NCI-H2081 treated with DMSO at 0.1 percent for 48 hours (cell line): ENCODE results near the gene VTI1A.
"Not testable (repeated sequence)": the region's sequence is repeated elsewhere in the genome, so short reads cannot be mapped to it uniquely, and the experiment has no call there.

ENCODE experiments used
- DNase-seq: peaks from one replicate; lab custom pipeline; 2025; lab: John Stamatoyannopoulos, UW

The VTI1A gene

DNA sequence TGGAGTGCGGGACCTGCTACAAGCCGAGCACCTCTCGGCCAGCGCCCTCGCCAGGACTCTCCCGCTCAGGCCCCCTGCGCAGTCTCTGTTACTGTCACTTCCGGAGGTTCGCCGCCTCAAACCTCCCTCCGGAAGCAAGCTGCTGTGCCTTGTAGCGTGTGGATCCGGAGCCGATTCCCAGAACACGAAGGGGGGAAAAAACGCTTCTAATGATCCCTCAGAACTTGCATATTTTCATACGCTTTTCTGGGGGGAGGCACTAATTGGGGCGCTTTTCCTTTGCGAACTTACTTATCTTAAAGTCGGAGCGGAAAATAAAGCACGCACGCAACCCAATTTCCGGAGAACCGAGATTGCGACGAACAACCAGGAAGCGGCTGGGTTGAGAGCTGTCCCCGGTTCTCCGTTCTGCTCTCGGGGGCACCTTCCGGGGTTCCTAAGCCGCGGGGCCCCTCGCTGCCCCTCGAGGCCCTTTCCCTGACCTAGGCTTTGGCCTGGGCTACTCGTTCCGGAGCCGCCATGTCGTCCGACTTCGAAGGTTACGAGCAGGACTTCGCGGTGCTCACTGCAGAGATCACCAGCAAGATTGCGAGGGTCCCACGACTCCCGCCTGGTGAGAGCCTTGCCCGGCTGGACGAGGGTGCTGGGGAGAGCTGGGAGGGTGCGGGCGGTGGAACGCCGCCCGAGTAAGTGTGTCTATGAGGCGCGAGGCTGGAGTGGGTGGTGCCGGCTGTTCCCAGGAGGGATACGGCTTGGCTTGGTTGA is at the start of gene VTI1A, which contains the start of gene ZDHHC6:
Gene VTI1A, plus strand, starts transcription at position 361 of the 765 bp plus-strand sequence. Its CDS starts 159 bp downstream, at position 520.
Gene ZDHHC6, minus strand, starts transcription at position 60 of the 765 bp plus-strand sequence. CDS start 1,478 bp downstream, outside the sequence.
- DNase-seq: peak; percentile 16

DNA sequence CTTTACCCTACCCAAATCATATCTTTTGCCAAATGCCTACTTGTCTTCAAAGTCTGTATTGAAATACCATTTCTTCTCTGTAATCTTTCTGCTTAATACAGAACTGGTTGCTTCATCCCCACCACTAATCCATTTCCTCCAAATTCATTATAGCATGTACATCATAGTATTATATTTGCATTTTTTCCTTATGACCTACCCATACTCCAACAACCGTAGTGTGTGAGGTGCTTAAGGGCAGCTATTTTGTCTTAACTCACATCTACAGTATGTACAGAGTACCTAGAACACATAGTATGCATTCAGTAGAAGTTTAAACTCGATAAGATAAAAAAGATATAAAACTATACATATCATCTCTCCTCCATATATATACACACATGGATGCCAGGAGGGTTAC is 49.4 kb upstream of the VTI1A start:
- DNase-seq: no peak

DNA sequence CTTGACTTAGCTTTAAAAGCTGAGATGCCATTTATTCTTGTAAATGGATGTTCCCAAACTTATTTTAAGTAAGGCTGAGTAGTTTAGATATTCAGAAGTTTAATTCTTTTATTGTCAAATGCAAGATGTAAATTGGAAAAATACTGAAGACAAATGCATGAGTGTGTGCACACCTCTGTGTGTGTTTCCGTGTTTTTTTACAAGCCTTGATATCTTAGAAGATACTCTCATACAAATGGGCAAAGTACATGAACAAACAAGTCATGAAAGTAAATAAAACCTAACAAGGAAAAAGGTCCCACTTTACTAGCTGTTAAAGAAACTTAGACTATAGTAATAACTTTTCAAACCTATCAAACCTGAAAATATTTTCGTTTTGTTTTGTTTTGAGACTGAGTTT is 44.1 kb upstream of the VTI1A start:
- no peak for DNase-seq

DNA sequence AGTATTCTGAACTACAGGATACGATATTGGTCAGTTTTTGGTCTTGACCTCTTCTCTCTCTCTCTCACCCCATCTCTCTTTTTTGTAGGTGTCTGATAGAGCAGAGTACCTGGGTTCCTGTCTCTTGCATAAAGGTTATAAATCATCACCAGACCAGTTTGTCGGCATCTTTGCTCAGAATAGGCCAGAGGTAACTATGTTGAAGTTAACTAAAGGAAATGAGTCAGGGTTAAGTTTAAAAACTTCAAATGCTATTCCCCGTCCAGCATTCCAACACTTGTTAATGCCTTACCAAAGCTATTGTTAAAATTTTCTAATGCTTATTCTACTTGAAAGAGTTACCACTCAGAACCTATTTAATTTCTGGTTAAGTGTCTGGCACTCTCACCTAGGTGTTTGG is 42.4 kb upstream of the VTI1A start:
- DNase-seq: no peak

DNA sequence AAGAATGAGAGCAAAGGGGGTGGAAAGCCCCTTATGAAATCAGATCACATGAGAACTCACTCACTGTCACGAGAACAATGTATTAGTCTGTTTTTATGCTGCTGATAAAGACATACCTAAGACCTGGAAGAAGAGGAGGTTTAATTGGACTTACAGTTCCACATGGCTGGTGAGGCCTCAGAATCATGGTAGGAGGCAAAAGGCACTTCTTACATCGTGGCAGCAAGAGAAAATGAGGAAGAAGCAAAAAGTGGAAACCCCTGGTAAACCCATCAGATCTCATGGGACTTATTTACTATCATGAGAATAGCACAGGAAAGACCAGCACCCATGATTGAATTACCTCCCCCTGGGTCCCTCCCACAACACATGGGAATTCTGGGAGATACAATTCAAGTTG is 40.2 kb upstream of the VTI1A start:
- DNase-seq: not testable (repeated sequence)

DNA sequence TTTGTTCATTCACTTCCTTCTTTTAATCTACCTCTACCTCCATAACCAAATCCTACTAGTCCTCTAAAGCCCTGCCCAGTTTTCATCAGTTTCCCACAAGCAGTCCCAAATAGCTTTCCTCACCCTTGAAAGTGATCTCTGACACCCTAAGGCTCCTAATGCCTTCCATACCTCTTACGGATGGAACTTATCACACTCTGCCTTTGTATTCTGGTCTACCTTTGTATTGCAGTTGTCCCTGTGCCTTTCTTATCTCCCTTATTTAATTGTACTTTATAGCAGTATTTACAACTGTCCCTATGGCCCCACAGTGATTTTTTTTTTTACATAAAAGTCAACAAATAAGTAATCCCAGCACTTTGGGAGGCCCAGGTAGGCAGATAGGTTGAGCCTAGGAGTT is 39.3 kb upstream of the VTI1A start:
- DNase-seq: no peak

DNA sequence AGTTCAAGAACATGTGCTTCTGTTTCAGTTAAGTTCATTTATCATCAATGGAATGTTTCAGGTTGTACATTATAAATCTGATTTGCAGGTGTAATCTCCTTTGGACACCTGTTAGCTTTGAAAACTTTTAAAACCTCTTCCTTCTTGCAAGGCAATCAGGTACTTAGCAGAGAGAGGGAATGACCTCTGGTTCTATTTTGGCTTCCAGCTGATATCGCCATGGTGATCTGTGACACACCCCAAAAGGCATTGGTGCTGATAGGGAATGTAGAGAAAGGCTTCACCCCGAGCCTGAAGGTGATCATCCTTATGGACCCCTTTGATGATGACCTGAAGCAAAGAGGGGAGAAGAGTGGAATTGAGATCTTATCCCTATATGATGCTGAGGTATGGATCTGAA is 37.7 kb upstream of the VTI1A start:
- DNase-seq: no peak

DNA sequence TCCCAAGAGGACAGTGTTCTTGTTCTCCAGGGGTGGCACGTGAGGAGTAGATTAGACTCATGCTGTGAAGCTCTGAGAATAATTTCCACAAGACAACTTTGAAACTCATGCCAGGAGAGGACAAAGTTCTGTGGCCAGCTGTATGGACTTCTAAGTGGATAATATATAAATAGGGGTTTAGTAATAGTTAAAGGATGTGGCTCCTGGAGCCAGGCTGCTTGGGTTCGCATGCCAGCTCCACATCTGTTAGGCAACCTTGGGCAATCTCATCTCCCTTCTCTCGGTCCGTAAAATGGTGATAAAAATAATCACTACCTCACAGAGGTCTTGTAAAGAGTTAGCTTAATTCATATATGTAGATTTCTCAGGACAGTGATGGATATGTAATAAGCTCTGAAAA is 37.3 kb upstream of the VTI1A start:
- DNase-seq: no peak

DNA sequence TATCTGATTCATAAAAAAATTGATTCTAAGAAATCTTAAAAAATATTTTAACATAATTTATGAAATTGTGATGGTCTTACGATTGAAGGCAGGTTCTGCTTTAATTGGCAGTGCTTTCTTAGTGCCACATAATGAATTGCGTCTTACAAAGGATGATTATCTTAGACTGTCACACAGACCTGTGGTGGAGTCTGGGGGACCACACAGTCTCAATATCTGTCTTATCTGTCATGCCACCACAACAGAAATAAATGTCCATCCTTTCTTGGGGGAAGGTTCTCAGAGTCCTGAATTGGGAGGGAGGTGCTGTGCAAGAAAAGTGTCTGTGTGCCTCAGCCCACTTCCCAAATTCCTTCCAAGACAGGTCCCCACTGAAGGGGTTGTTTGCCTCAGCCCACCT is 34.3 kb upstream of the VTI1A start:
- DNase-seq: no peak

DNA sequence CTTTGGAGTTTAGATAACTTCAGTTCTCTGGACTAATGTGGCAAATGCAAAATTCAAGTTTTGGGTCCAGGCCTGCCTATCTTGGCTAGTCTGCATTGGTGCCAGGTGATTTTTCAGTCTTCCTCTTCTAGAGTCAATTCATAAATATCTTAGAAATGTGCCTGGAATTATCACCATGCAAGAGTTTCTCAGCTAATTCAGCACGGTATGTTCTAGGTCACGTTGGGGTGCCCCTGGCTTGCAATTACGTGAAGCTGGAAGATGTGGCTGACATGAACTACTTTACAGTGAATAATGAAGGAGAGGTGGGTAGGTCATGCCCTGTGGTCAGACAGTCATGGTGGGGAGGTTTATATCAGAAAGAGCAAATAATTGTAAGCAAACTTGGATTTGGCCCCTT is 25.3 kb upstream of the VTI1A start:
- DNase-seq: no peak

DNA sequence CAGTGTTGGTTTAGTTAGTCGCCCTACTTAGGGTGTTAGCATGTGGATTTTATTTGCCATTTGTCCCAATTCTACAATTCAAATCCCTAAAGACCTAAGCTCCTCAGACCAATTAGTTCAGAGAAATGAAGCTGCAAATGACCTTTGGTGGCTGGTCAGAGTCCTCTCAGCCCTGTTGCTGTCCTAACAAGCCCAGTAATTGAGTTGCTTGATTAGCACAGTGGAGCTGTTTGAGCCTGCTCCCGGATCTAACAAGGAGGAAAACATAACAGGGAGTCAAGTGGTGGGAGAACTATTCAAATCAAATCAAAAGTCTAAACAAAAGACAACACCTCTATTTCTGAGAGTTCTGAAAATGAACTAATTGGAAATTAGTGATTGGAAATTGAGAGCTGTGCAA is 22.4 kb upstream of the VTI1A start:
- DNase-seq: no peak

DNA sequence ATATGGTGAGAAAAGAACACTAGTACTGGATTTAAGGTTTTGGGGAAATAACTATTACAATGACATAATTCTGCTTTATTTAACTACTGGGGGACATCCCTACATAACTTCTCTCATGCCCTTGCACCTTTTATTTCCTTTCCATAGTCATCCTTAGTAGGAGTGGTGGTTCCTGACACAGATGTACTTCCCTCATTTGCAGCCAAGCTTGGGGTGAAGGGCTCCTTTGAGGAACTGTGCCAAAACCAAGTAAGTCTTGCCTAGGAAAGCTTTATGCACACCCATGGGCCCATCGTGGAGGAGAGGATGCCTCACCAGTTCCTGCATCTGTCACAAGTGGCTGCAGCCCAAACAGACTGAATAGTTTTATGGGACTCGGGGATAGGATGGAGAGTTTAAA is 20.9 kb upstream of the VTI1A start:
- no peak for DNase-seq

DNA sequence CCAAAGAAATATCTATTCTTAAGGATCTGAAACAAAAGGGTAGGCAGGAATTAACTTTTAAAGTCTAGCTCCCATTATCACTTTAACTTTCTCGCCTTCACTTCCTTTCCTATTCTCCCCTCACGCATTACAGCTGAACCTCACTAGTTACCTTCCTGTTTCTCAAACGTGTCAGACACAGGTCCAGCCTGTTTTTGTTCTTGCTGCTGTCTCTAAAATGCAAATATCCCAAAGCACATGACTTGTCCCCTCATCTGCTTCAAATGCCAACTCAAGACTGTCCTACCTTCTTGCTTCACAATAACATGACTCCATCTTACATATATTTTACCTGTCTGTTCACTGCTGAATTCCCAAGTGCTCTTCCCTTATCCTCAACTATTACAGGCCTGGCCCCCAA is 17.9 kb upstream of the VTI1A start:
- DNase-seq: no peak

DNA sequence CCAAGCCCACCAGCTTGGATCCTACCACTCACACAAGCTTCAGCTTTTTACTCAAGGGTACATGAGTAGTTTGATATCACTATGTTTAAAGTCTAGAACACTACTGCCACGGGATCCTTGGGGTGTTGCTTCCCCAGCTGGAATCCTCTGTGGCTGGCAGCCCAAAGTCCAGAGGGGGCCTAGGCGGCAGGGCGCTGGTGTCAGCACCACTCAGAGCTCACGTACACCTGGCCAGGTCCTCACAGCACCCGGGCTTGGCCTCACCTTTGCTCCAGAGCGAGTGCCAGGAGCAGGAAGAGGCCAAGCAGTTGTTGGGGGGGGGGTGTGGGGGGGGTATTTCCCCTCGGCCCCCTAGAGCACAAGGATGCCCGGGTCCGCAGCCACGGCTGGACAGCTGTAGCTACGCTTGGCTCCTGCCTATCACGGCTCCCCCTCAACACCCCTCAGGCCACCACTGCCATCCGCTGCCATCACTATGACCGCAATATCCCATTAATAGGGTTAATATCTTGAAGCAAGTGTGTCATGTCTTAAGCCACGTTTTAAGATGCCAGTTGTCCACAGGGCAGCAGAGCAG is 17.3 kb upstream of the VTI1A start:
- no peak for DNase-seq

DNA sequence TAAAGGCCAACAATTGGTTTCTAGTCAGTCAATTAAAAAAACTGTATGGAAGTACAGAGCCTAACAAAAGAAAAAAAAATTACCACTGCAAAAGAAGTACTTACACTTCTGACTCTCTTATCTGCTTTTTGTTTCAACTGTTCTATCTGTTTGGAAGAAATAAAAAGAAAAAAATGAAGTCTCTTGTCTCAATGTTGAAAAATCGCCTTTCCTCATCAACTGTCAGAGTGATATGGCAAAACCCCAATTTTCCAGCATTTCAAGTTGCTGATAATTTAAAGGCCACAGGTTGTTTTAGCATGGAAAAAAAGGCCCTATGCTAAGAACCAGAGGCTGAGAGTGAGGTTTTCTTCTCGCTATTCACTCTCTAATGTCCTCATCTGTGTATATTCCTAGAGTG is 13.9 kb upstream of the VTI1A start:
- DNase-seq: no peak

DNA sequence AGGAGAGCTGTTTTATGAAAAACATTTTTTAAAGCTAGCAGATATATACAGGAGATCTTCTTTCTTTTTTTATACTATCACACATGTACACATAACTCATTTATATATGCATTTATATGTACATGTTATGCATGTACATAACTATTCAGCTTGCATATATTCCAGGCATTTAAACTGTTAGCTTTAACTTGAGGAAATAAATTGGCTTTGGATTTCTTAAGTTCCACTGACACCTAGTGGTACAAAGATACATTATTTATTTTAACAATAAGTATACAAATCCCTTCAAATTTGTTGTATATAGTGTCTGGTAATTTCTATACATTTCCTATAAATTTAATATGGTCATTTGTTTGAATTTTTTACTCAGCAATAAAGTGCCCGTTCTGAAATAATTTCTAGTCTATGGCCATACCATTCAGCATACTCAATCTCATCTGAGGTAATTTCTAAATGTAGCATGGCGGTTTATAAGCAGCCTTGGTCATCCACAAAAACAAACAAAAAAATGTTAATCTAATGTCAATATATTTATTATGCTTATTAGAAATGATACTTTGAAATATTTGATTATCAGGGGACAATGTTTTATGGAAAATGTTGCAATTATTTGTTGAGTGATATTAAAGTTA is 11.9 kb upstream of the VTI1A start:
- no peak for DNase-seq

DNA sequence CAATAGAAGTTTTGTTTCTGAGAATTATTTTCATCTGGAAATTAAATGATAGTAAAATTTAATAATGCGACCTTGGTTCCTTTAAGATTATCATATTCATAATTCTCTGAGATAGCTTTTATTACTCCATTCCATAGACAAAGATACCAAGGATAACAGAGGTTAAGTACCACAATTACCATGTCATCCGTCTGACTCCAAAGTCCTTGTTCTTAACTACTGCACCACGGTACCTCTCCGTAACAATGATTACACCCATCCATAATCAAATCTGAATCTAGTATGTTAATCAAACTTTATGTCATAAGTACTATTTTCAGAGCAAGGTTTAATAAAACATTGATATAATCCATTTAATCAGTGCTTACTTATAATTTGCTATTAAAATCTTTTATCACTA is 8.7 kb upstream of the VTI1A start:
- DNase-seq: no peak

DNA sequence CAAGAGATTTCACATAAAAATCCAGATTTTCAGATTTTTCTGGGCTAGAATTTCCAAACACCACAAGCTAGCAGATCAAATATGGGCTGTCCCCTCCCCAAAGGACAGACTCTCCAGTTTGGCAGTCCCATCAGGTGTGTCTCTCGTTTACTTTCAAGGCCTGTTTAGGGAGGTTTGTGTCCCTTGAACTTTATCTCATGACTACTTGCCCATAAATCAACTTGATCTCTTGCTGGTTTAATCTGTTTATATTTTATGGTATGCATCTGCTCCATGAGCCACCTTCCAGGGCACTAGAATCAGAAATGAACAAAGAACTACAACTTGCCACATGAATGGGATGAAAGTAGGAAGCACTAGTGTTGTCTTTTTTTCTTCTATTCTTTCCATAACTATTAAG is 5.5 kb upstream of the VTI1A start:
- no peak for DNase-seq

DNA sequence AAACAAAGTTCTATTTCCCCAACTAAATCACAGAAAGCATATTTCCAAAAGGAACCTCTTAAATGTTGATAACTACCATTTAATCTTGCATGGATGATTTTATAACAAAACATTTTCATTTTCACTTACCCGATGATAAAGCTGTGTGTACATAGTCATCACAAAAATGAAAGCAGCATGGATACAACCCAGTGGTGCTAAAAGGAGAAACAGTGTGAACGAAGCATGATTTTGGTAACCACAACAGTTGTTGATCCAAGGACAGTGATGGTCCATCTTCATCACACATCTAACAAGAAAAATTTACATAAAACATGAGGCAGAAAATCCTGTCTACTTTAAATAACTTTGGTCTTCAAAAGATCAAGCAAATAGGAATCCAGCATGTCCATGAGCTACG is 5.0 kb upstream of the VTI1A start:
- no peak for DNase-seq

DNA sequence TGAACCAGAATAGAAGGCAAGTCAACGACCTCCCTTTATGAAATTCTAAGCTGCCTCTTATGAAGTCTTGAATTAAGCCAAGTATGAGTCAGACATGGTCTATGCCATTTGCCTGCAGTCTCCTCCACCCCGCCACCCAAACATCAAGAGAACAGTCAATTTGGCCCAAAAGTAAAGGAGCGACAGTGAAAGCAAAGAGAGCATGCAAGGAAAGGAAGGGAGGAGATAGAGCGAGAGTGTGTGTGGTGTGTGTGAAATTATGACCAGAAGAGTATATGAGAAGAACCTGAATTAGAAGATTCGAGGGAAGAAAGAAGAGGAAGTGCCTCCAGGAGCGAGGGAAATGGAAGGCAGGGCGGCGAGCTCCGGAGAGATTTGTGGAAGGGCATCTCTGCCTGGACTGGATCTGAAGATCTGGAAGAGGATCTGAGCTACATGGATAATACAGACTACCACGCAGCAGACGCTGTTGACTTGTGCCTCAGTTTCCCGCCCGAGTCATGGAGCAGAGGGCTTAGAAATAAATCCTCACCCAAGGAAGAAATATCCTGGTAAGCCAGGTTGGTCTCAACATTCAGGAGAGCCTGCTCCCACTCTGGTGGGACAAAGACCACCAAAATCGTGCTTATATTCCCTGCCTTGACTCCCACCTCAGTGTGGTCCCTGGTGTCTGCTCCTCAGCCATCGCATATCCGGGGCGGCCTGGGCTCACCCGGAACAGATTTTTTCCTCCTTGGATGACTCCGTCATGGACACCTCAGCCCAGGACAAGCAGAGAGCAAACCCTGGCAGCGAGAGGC is 760 bp upstream of the VTI1A start:
- DNase-seq: no peak

DNA sequence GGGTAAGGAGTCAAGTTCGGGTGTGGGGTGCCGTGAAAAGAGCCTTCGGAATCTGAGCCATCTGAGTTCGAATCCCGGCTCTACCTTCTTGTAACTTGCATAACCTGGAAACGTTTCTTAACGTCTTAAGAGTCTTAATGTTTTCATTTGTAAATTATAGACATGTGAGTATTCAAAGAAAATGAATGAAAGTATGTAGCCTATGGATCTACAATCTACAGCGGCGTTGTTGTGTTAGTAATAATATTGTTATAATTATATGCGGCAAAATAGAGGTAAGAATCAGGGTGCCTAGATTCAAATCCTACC is 559 bp downstream of the VTI1A start:
- no peak for DNase-seq

DNA sequence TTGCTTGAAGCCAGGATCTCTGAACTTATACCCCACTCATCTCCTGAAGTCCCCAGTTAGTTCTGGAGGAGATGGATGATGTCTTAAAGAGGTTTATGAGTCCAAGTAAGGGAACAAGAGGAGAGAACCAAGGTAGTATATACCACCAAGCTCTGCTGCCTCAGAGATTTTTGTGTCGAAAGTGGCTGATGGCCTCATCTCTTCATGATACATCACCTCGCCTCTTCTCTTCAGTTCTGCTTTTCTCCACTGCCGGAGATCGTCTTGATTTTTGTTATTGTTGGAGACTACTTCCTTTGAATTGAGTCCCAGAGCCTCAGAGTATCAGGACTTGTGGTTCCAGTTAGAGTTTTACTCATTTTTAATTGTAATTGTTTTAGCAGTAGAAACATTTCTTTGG is 1.9 kb downstream of the VTI1A start:
- DNase-seq: no peak
